HepG2 (cell line): ENCODE measurements around the gene IL10. TPM values are rescaled to one million over a fixed set of nuclear protein-coding genes. Genes with fewer than 3 reads are reported as not detected.

Experiments
- KAT8 ChIP-seq: IDR thresholded peaks from 2 replicates; pipeline ENCODE4 v1.6.1; 2016; ENCODE audit warnings: missing genetic modification reagents, missing compliant biosample characterization
- KDM2A ChIP-seq: sonication (generic); formaldehyde crosslinking; IDR thresholded peaks from 2 replicates; pipeline ENCODE4 v1.4.0; 2020; ENCODE audit warnings: low read depth, missing genetic modification reagents, borderline replicate concordance
- MAFF ChIP-seq: IDR thresholded peaks from 2 replicates; pipeline ENCODE4 v1.6.1; 2011; ENCODE audit warnings: low read depth, low read length, improper control_type of control experiment
- NFKBIZ ChIP-seq: IDR thresholded peaks from 2 replicates; pipeline ENCODE4 v1.6.1; 2018; ENCODE audit warnings: missing genetic modification reagents, missing compliant biosample characterization
- PPARG ChIP-seq: conservative IDR thresholded peaks from 2 replicates; pipeline ENCODE4 v1.6.1; 2016; ENCODE audit warnings: missing biosample characterization, missing genetic modification reagents
- RFXAP ChIP-seq: sonication (generic); formaldehyde crosslinking; IDR thresholded peaks from 2 replicates; pipeline ENCODE4 v1.4.0; 2020; ENCODE audit warnings: missing genetic modification reagents, borderline replicate concordance
- RXRA ChIP-seq: sonication (generic); formaldehyde crosslinking; IDR thresholded peaks from 2 replicates; pipeline ENCODE4 v1.5.1; 2020; ENCODE audit warnings: missing genetic modification reagents
- SMYD3 ChIP-seq: sonication (generic); formaldehyde crosslinking; IDR thresholded peaks from 2 replicates; pipeline ENCODE4 v1.8.1; 2023; ENCODE audit warnings: mild to moderate bottlenecking, missing genetic modification reagents
- ZBTB10 ChIP-seq: sonication (generic); formaldehyde crosslinking; IDR thresholded peaks from 2 replicates; pipeline ENCODE4 v1.4.0; 2020; ENCODE audit warnings: missing genetic modification reagents, borderline replicate concordance
- ZEB1 ChIP-seq: IDR thresholded peaks from 2 replicates; pipeline ENCODE4 v1.6.1; 2012; ENCODE audit warnings: mild to moderate bottlenecking, low read depth, inconsistent platforms; ENCODE audit not compliant: insufficient replicate concordance
- ZNF570 ChIP-seq: sonication (generic); formaldehyde crosslinking; IDR thresholded peaks from 2 replicates; pipeline ENCODE4 v1.4.0; 2020; ENCODE audit warnings: mild to moderate bottlenecking, missing genetic modification reagents, borderline replicate concordance
- ZNF687 ChIP-seq: sonication (generic); formaldehyde crosslinking; IDR thresholded peaks from 2 replicates; pipeline ENCODE4 v1.5.1; 2020; ENCODE audit warnings: mild to moderate bottlenecking, missing genetic modification reagents, moderate library complexity
- polyA plus RNA-seq, 8 experiments: library from polyadenylated mRNA; depleted of rRNA in 3 of 8; stranded (reverse) in 7 of 8; unstranded in 1 of 8; fragments of >200 nt; fragmentation: Illumina TruSeq in 4 of 8; extraction: Trizol in 4 of 8; gene quantifications; 2 replicates each; pipeline versions ENCODE4 v1.2.1 to v1.2.3, GENCODE V29; 2011 to 2016; ENCODE audit warnings: low read depth in 4 of 8, missing spikeins in 1 of 8, mixed read lengths in 1 of 8; ENCODE audit not compliant: insufficient read depth in 1 of 8
- total RNA-seq, 5 experiments: library from RNA; depleted of rRNA; stranded (reverse); fragments of >200 nt; fragmentation: Illumina TruSeq; extraction: Trizol; gene quantifications; 2 replicates each; pipeline ENCODE4 v1.2.3, GENCODE V29; 2016; ENCODE audit warnings: low read depth in 1 of 5
- TF ChIP-seq, protein P1 (sequence below): sonication (generic); formaldehyde crosslinking; IDR thresholded peaks from 2 replicates; pipeline ENCODE4 v1.5.1; 2020; ENCODE audit warnings: mild to moderate bottlenecking, missing genetic modification reagents, borderline replicate concordance

Gene IL10
- total and polyA plus RNA-seq, 2 of the 13 experiments (the other 11 are each of a cell fraction or from before 2014, with no cell fraction given), result not detected

- no peak for TF ChIP-seq ZNF687 (CRISPR knock-in tag)
- TF ChIP-seq RXRA (CRISPR knock-in tag), result no peak
- TF ChIP-seq KAT8, result no peak
- TF ChIP-seq SMYD3 (CRISPR knock-in tag), result no peak
- TF ChIP-seq ZNF570 (CRISPR knock-in tag), result no peak
- TF ChIP-seq, protein P1, sequence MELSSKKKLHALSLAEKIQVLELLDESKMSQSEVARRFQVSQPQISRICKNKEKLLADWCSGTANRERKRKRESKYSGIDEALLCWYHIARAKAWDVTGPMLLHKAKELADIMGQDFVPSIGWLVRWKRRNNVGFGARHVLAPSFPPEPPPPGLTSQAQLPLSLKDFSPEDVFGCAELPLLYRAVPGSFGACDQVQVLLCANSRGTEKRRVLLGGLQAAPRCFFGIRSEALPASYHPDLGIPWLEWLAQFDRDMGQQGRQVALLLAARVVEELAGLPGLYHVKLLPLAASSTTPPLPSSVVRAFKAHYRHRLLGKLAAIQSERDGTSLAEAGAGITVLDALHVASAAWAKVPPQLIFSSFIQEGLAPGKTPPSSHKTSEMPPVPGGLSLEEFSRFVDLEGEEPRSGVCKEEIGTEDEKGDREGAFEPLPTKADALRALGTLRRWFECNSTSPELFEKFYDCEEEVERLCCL (CRISPR knock-in tag), result no peak
- no peak for TF ChIP-seq KDM2A
- no peak for TF ChIP-seq PPARG (CRISPR knock-in tag)
- no peak for TF ChIP-seq MAFF
- no peak for TF ChIP-seq RFXAP (CRISPR knock-in tag)
- no peak for TF ChIP-seq ZBTB10 (CRISPR knock-in tag)
- TF ChIP-seq ZEB1, result no peak
- TF ChIP-seq NFKBIZ (CRISPR knock-in tag), result no peak
Observed at GRCh38 chr1:206722751-206723461, 49.4 kb downstream of the IL10 start (continued).
